Retinal pigment epithelial cell (primary cell): ENCODE results near the gene ANXA9.

ENCODE experiments used
- DNase-seq: peaks from one replicate; pipeline ENCODE4 v3.0.0-alpha.2; 2010; ENCODE audit warnings: low read depth
- H3K4me3 ChIP-seq: 2 replicates; pipeline ENCODE4 v1.5.1; 2011; ENCODE audit warnings: mild to moderate bottlenecking, low read length, control low read depth, moderate library complexity
- CTCF ChIP-seq: conservative IDR thresholded peaks from 2 replicates; pipeline ENCODE4 v1.5.1; 2011; ENCODE audit warnings: low read depth, low read length, control low read depth, inconsistent platforms

Gene ANXA9

DNA sequence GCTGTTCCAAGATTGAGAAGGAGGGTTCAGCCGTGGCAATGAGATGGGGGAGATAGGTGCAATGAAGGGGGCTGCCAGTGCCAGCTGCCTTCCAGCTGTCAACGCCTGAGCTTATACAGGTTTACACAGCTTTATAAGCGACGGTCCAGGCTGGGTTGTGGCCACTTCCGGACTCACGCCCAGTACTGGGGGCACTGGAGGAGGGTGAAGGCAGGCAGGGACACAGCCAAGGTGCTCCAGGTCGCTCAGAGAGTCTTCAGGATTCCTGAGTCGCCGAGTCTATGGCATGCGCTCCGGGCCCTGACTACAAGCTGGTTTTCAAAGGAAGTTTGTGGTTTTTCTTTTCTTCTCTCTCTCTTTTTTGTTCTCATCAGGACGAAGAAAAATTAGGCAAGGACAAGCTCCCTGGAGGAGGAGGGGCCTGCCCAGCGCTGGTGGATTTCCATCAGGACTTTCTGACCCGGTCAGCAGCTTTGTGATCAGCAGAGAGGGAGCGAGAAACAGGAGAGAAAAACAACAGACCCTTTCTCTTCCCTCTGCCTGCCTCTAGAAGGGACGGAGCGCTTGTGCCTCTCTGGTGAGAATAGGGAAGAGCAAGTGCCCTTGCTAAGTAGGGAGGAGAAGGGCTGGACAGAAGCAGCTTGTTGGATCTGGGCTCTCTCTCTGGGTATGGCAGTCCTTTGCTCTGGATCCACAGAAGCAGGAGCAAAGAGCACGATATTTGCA is 24.4 kb downstream of the ANXA9 start, which contains the start of gene MINDY1:
TSS of gene MINDY1 (minus strand) at position 576 of the 726 bp plus-strand sequence. CDS start 4,285 bp downstream, outside the sequence.
- TF ChIP-seq CTCF, result peak; percentile 72
- DNase-seq, result peak; percentile 72

GRCh38 chr1:151007853-151008243 is 25.8 kb downstream of the ANXA9 start:
- peak overlapping the region; percentile 75 for H3K4me3 ChIP-seq
- no peak for TF ChIP-seq CTCF

More for the DNA sequence above, 24.4 kb downstream of the ANXA9 start, which contains the start of gene MINDY1:
- peak within 1 kb of the TSS; percentile 58 for H3K4me3 ChIP-seq

GRCh38 chr1:151008244-151009205 is 26.4 kb downstream of the ANXA9 start, which contains the start of gene PRUNE1:
PRUNE1 (plus strand) TSS chr1:151008449; CDS start chr1:151008633, 184 bp downstream.
- TF ChIP-seq CTCF, result no peak
- peak within 1 kb of the TSS; percentile 75 for H3K4me3 ChIP-seq

More at GRCh38 chr1:151007853-151008243, 25.8 kb downstream of the ANXA9 start:
- DNase-seq, result no peak

DNA sequence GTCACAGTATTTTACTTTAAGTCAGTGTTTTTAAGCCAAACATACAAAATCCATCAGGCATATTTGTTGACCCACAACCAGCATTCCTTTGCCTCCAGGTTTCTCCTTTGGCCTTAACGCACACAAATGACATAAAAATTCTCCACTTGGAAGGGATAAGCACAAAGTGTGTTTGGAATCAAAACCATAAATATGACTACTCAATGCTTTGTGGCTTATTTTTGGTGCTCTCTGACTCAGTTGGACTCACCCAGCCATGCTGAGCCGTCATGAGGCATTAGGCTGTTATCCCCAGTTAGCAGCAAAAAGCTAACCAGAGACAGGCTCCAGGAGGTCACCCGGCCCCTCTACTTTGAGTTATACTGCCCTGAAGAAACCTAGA is 27.1 kb downstream of the ANXA9 start:
- no peak for TF ChIP-seq CTCF
- DNase-seq, result peak; percentile 12
- peak overlapping the region; percentile 75 for H3K4me3 ChIP-seq

More at GRCh38 chr1:151008244-151009205, 26.4 kb downstream of the ANXA9 start, which contains the start of gene PRUNE1:
- DNase-seq, result peak; percentile 82

DNA sequence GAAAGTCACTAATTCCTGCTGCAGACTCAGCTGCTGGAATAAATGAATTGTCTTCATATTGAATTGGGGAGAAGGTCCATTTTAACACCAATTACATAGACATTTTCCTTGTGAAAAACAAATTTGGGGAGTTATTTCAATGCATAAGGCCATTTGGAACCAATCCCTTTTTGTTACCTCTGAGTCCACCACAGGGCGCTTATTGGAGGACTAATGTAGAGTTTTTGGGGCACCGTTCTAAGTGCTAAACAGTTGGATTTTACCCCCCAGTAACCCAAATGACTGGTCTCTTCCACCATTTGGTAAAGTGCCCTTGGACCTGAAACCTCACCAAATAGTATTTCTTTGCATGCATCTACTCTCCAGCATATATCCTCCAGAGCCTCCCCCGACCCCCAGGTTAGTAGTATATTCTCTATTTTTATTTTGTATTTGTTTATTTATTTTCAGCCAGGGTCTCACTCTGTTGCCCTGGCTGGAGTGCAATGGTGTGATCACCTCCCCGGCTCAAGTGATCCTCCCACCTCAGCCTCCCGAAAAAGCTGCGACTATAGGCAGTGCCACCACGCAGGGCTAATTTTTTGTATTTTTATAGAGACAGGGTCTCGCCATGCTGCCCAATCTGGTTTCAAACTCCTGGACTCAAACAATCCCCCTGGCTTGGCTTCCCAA is 27.7 kb downstream of the ANXA9 start:
- no peak for DNase-seq
- H3K4me3 ChIP-seq, result no peak overlapping the region
- no peak for TF ChIP-seq CTCF

DNA sequence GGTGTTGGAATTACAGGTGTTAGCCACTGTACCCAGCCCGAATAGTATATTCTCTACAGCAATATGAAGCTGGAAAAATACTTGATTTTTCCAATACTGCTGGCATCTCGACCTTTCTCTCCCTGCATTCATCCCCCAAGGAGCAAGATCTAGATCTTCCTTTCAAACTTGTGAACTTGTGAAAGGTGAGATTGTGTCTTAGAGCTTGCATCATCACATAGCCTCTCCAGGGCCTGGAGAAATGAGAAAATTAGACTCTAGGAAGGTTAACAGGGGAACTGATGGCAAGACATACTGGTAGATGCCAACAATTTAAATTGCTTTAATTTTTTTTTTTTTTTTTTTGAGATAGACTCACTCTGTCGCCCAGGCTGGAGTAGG is 28.2 kb downstream of the ANXA9 start:
- DNase-seq, result no peak
- H3K4me3 ChIP-seq, result no peak overlapping the region
- no peak for TF ChIP-seq CTCF
